K562 (cell line): ENCODE data around the gene SMIM3. TPM values are rescaled to one million over a fixed set of nuclear protein-coding genes. Genes with fewer than 3 reads are reported as not detected.
A peak's percentile ranks its signal among the peaks of the same experiment; 100 is the strongest.

Source experiments
- ATAC-seq: fragments of 200-7000 bp; cut with Tn5 transposase; 3 replicates; pipeline ENCODE4 v1.9.1; 2020; ENCODE audit warnings: moderate library complexity
- BruUV-seq: library from RNA; stranded (reverse); fragments of 400-500 nt; replicated peaks from 2 replicates; lab custom pipeline; 2021; lab: Mats Ljungman, UMichigan
- CTCF ChIA-PET: fragments of 300-600 bp; formaldehyde crosslinking; extraction: SDS; loops from one replicate; lab custom pipeline; 2021; ENCODE audit warnings: low intra/inter-chr PET ratio; lab: Yijun Ruan, JAX
- POLR2A ChIA-PET: fragments of 300-600, 350-650 bp; sonication (Branson Sonifier 250); formaldehyde crosslinking; extraction: SDS; loops from one replicate; lab custom pipeline; 2021; ENCODE audit warnings: antibody characterized with exemption, inconsistent platforms; lab: Yijun Ruan, JAX
- DNase-seq, 4 experiments: peaks; one replicate each; pipeline versions ENCODE4 v3.0.0 to v3.0.0-alpha.2; 2011 to 2018; ENCODE audit warnings: low spot score in 3 of 4, mixed read lengths in 3 of 4; ENCODE audit errors: extremely low read depth in 1 of 4
- FAIRE-seq: peaks from 2 replicates; lab custom pipeline; 2011; peaks lifted over from hg19 to GRCh38; lab: Jason Lieb, UNC
- H2AFZ ChIP-seq: 2 replicates; pipeline ENCODE4 v1.6.0; 2011; ENCODE audit warnings: low read depth, low read length, control low read depth, inconsistent platforms
- H3K27ac ChIP-seq: fragments of 200-600 bp; 3 replicates; pipeline ENCODE4 v1.8.0; 2011; ENCODE audit warnings: low read depth, mild to moderate bottlenecking, control low read depth, inconsistent platforms, low read length, moderate library complexity, mixed read lengths; ENCODE audit errors: extremely low read depth
- H3K27me3 ChIP-seq, 2 experiments: fragments of 300-600 bp in 1 of 2; 2 replicates in 1 of 2; 3 replicates in 1 of 2; pipeline versions ENCODE4 v1.6.0 to v1.8.0; 2011; ENCODE audit warnings: inconsistent platforms in 2 of 2, low read length in 2 of 2, mild to moderate bottlenecking in 1 of 2, mixed read lengths in 1 of 2, moderate library complexity in 1 of 2; ENCODE audit not compliant: control insufficient read depth in 2 of 2, insufficient read depth in 2 of 2
- H3K36me3 ChIP-seq: fragments of 300-600 bp; 3 replicates; pipeline ENCODE4 v1.8.0; 2011; ENCODE audit warnings: mild to moderate bottlenecking, low read length, inconsistent platforms; ENCODE audit not compliant: control insufficient read depth, insufficient read depth
- H3K4me1 ChIP-seq, 2 experiments: fragments of 200-600 bp in 1 of 2; replicated peaks in 1 of 2; 2 replicates in 1 of 2; 3 replicates in 1 of 2; pipeline versions ENCODE4 v1.5.1 to v1.8.0; 2011; ENCODE audit warnings: inconsistent platforms in 2 of 2, low read length in 2 of 2, mild to moderate bottlenecking in 1 of 2, mixed read lengths in 1 of 2, moderate library complexity in 1 of 2; ENCODE audit not compliant: control insufficient read depth in 2 of 2, insufficient read depth in 2 of 2
- H3K4me2 ChIP-seq: 2 replicates; pipeline ENCODE4 v1.6.1; 2011; ENCODE audit warnings: low read length, control low read depth, inconsistent platforms, mixed read lengths; ENCODE audit not compliant: insufficient read depth
- H3K4me3 ChIP-seq: fragments of 200-600 bp; sonication (generic), shearing (Covaris generic); 2 replicates; pipeline ENCODE4 v1.5.1; 2016; ENCODE audit warnings: control low read depth, inconsistent platforms
- H3K79me2 ChIP-seq: fragments of 200-600 bp; 3 replicates; pipeline ENCODE4 v1.8.0; 2011; ENCODE audit warnings: low read length, inconsistent platforms; ENCODE audit not compliant: control insufficient read depth, insufficient read depth
- H3K9ac ChIP-seq, 2 experiments: 2 replicates each; pipeline versions ENCODE4 v1.6.0 to v1.6.1; 2011; ENCODE audit warnings: low read depth in 2 of 2, low read length in 2 of 2, control low read depth in 1 of 2, inconsistent platforms in 1 of 2, mild to moderate bottlenecking in 1 of 2, mixed read lengths in 1 of 2; ENCODE audit not compliant: insufficient read depth in 1 of 2
- H3K9me1 ChIP-seq: one replicate; pipeline ENCODE4 v1.6.0; 2011; ENCODE audit warnings: inconsistent platforms, mild to moderate bottlenecking, low read length, moderate library complexity; ENCODE audit not compliant: control insufficient read depth, insufficient read depth
- H3K9me3 ChIP-seq: replicated peaks from 2 replicates; pipeline ENCODE4 v1.5.1; 2011; ENCODE audit warnings: low read depth, low read length, inconsistent platforms; ENCODE audit not compliant: control insufficient read depth, insufficient read depth
- H4K20me1 ChIP-seq: replicated peaks from 2 replicates; pipeline ENCODE4 v1.6.1; 2011; ENCODE audit warnings: low read length, inconsistent platforms, mixed read lengths; ENCODE audit not compliant: control insufficient read depth, insufficient read depth
- ARID3A ChIP-seq: IDR thresholded peaks from 2 replicates; pipeline ENCODE4 v1.6.1; 2012; ENCODE audit warnings: low read depth, low read length, improper control_type of control experiment, borderline replicate concordance
- GTF2F1 ChIP-seq: IDR thresholded peaks from 2 replicates; pipeline ENCODE4 v1.6.1; 2011; ENCODE audit warnings: low read depth, low read length, improper control_type of control experiment
- HNRNPL ChIP-seq: fragments of 200-400 bp; formaldehyde crosslinking; IDR thresholded peaks from 2 replicates; pipeline ENCODE4 v1.6.1; 2017; ENCODE audit warnings: low read depth, mild to moderate bottlenecking, low read length
- HOXB6 ChIP-seq: fragments of 250-450 bp; sonication (Bioruptor Pico); IDR thresholded peaks from 2 replicates; pipeline ENCODE4 v1.5.1; 2022; ENCODE audit warnings: mild to moderate bottlenecking, borderline replicate concordance
- PCBP1 ChIP-seq: fragments of 200-400 bp; formaldehyde crosslinking; IDR thresholded peaks from 2 replicates; pipeline ENCODE4 v1.6.1; 2018; ENCODE audit warnings: mild to moderate bottlenecking, low read depth, low read length; ENCODE audit not compliant: poor library complexity, severe bottlenecking
- STAT5B ChIP-seq: fragments of 250-450 bp; sonication (Bioruptor Pico); IDR thresholded peaks from 2 replicates; pipeline ENCODE4 v1.8.0; 2021; ENCODE audit warnings: mild to moderate bottlenecking, inconsistent platforms
- TGIF2 ChIP-seq: sonication (generic); formaldehyde crosslinking; IDR thresholded peaks from 2 replicates; pipeline ENCODE4 v1.8.1; 2022; ENCODE audit warnings: mild to moderate bottlenecking, missing genetic modification reagents, moderate library complexity
- ZNF12 ChIP-seq: sonication (generic); formaldehyde crosslinking; IDR thresholded peaks from 2 replicates; pipeline ENCODE4 v1.4.0; 2020; ENCODE audit warnings: mild to moderate bottlenecking, missing genetic modification reagents
- ZNF121 ChIP-seq: sonication (generic); formaldehyde crosslinking; conservative IDR thresholded peaks from 2 replicates; pipeline ENCODE4 v1.8.0; 2022; ENCODE audit warnings: missing genetic modification reagents
- ZNF274 ChIP-seq: IDR thresholded peaks from 2 replicates; pipeline ENCODE4 v1.6.1; 2011; ENCODE audit warnings: low read depth, mild to moderate bottlenecking, low read length, moderate library complexity, borderline replicate concordance
- ZNF324 ChIP-seq: fragments of 250-450 bp; sonication (Bioruptor Pico); IDR thresholded peaks from 2 replicates; pipeline ENCODE4 v1.4.0; 2020; ENCODE audit warnings: mild to moderate bottlenecking
- WGBS: fragments of 100-300 bp; shearing (Covaris generic); methylation state at CpG from one replicate; pipeline ENCODE4 v1.1.6; 2016; ENCODE audit warnings: low coverage, mixed read lengths; ENCODE audit not compliant: insufficient coverage; ENCODE audit errors: missing lambda C conversion rate; 5-methylcytosine and 5-hydroxymethylcytosine counted together
- in situ Hi-C: fragments of 300-500 bp; cut with MboI; formaldehyde crosslinking; loops from 4 replicates; pipeline ENCODE4 v1.15.0; 2018; ENCODE audit warnings: inconsistent platforms, mixed read lengths
- intact Hi-C: fragments of 100-400 bp; cut with micrococcal nuclease; formaldehyde crosslinking; loops from 2 replicates; pipeline ENCODE4 v1.14.2; 2022
- polyA plus RNA-seq, 8 experiments: library from polyadenylated mRNA; depleted of rRNA in 4 of 8; stranded (reverse) in 5 of 8; unstranded in 3 of 8; fragments of >200 nt; fragmentation: Nextera tagmentation in 2 of 8; fragmentation: Illumina TruSeq in 1 of 8; extraction: Ambion mirVana in 2 of 8; extraction: Trizol in 1 of 8; gene quantifications; 2 replicates each; pipeline versions ENCODE4 v1.2.1 to v1.2.3, GENCODE V29; 2011 to 2014; ENCODE audit warnings: inconsistent platforms in 1 of 8, missing spikeins in 1 of 8
- total RNA-seq, 7 experiments: library from RNA; depleted of rRNA in 6 of 7; stranded (reverse); fragments of >200 nt in 6 of 7; fragmentation: Illumina TruSeq in 2 of 7; extraction: Trizol in 2 of 7; gene quantifications; 2 replicates each; pipeline versions ENCODE4 v1.2.1 to v1.2.3, GENCODE V29; 2011 to 2021; ENCODE audit warnings: low replicate concordance in 1 of 7
- TF ChIP-seq, protein P1 (sequence below): sonication (generic); formaldehyde crosslinking; IDR thresholded peaks from 2 replicates; pipeline ENCODE4 v1.8.0; 2022; ENCODE audit warnings: missing genetic modification reagents, mild to moderate bottlenecking, moderate library complexity, borderline replicate concordance
- TF ChIP-seq, protein P2 (sequence below): sonication (generic); formaldehyde crosslinking; IDR thresholded peaks from 2 replicates; pipeline ENCODE4 v1.8.1; 2023; ENCODE audit warnings: mild to moderate bottlenecking, missing genetic modification reagents, moderate library complexity

SMIM3 gene
- total and polyA plus RNA-seq, 9 of the 15 experiments (the other 6 are each of a cell fraction or from before 2014, with no cell fraction given), result 4.1 to 27.7 (median 13.6) TPM

GRCh38 chr5:150804388-150804787 is 25.8 kb downstream of the SMIM3 start:
- no peak overlapping the region for H3K4me2 ChIP-seq
- WGBS, result 21% methylated on average over 4 of the region's 6 CpGs
- in situ Hi-C loops (no loop called here), intact Hi-C loops (loop anchor here (5.0 kb wide), 1 partner anchor 363 kb away; no protein-coding TSS in a partner anchor)
- no peaks in the 10 kb centered on the region for H3K27me3 ChIP-seq
- no peak overlapping the region for H3K4me3 ChIP-seq
- no peak for DNase-seq
- H3K79me2 ChIP-seq, result no peaks in the 10 kb centered on the region
- peak overlapping the region; percentile 48; the same call in 1 of the 2 replicates for H2AFZ ChIP-seq
- no peaks in the 10 kb centered on the region for H3K9me1 ChIP-seq
- H3K36me3 ChIP-seq, result no peaks in the 10 kb centered on the region
- POLR2A ChIA-PET, result no interaction called here
- H3K9me3 ChIP-seq, result no peaks in the 10 kb centered on the region
- CTCF ChIA-PET, result no interaction called here
- BruUV-seq, result no TSS peak
- no peaks in the 10 kb centered on the region for H4K20me1 ChIP-seq
- H3K4me1 ChIP-seq, result peaks cover 0 to 8% of the 10 kb centered on the region in 2 experiments; a peak in 2 of 5 replicates
- H3K9ac ChIP-seq, result no peak overlapping the region
- H3K27ac ChIP-seq, result no peak overlapping the region
- TF ChIP-seq, protein P1, sequence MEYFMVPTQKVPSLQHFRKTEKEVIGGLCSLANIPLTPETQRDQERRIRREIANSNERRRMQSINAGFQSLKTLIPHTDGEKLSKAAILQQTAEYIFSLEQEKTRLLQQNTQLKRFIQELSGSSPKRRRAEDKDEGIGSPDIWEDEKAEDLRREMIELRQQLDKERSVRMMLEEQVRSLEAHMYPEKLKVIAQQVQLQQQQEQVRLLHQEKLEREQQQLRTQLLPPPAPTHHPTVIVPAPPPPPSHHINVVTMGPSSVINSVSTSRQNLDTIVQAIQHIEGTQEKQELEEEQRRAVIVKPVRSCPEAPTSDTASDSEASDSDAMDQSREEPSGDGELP (CRISPR knock-in tag), result no peak
- TF ChIP-seq ZNF12, result peak; percentile 91
- TF ChIP-seq, all 486 proteins: peak for 1
- no peak for FAIRE-seq
- no peak for ATAC-seq

DNA sequence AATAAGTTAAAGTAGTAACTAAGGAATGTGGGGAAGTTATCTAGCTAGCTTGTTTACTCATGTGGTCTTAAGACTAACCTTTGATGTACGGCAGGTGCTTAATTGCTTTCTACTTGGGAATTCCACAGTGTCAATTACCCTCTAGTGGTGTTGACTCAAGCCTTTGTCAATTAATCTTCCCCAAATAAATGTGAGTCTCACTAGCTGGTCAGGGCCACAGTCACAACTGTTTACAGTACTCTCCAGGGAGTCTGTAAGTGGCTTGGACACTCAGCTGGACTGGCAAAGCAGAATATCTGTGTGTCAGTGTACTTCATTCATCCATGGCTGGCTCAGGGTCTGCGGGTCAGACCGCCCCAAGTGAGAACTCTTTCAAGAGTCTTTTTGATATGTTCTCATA is 30.8 kb downstream of the SMIM3 start:
- H3K36me3 ChIP-seq, result no peaks in the 10 kb centered on the region
- in situ Hi-C loops, result no loop called here
- no peaks in the 10 kb centered on the region for H4K20me1 ChIP-seq
- CTCF ChIA-PET, result no interaction called here
- H3K27ac ChIP-seq, result no peak overlapping the region
- H3K27me3 ChIP-seq, result no peaks in the 10 kb centered on the region
- intact Hi-C loops, result no loop called here
- H3K4me1 ChIP-seq, result no peaks in the 10 kb centered on the region
- POLR2A ChIA-PET, result interaction anchor here (0.7 kb wide), 1 partner anchor 334 kb away, joined by 3 read pairs; no protein-coding TSS in a partner anchor
- DNase-seq (no peak), ATAC-seq (no peak), FAIRE-seq (no peak)
- H3K79me2 ChIP-seq, result no peaks in the 10 kb centered on the region
- no peaks in the 10 kb centered on the region for H3K9me1 ChIP-seq
- H3K9me3 ChIP-seq, result no peaks in the 10 kb centered on the region
- no peak overlapping the region for H3K9ac ChIP-seq
- no TSS peak for BruUV-seq
- no peak overlapping the region for H3K4me2 ChIP-seq
- H3K4me3 ChIP-seq, result no peak overlapping the region
- 2% methylated on average over 3 of the region's 3 CpGs for WGBS
- no peak overlapping the region for H2AFZ ChIP-seq
- TF ChIP-seq STAT5B (no peak), ZNF121 (CRISPR knock-in tag) (no peak), ARID3A (no peak), HOXB6 (no peak), HNRNPL (no peak), PCBP1 (no peak), ZNF274 (no peak), TGIF2 (CRISPR knock-in tag) (no peak), ZNF324 (CRISPR knock-in tag) (no peak), GTF2F1 (no peak)
- TF ChIP-seq, protein P2, sequence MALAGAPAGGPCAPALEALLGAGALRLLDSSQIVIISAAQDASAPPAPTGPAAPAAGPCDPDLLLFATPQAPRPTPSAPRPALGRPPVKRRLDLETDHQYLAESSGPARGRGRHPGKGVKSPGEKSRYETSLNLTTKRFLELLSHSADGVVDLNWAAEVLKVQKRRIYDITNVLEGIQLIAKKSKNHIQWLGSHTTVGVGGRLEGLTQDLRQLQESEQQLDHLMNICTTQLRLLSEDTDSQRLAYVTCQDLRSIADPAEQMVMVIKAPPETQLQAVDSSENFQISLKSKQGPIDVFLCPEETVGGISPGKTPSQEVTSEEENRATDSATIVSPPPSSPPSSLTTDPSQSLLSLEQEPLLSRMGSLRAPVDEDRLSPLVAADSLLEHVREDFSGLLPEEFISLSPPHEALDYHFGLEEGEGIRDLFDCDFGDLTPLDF (CRISPR knock-in tag), result no peak
